Activated naive CD8-positive, alpha-beta T cell treated with anti-CD3 and anti-CD28 coated beads, Interleukin-2, amount 10 ng/mL, durations not matched to agents 7 days and 5 days (primary cell): ENCODE measurements around the gene PPM1L. TPM values are rescaled to one million over a fixed set of nuclear protein-coding genes. Genes with fewer than 3 reads are reported as not detected.

Source experiments
- ATAC-seq: fragments of 150-1000 bp; cut with Tn5 transposase; one replicate; pipeline ENCODE4 v1.10.0; 2021; ENCODE audit warnings: low read depth, moderate library complexity
- POLR2A ChIA-PET: fragments of 350-600 bp; sonication (Branson Sonifier 250); formaldehyde crosslinking; loops from one replicate; lab custom pipeline; 2021; ENCODE audit warnings: antibody characterized with exemption; lab: Charles Lee
- DNase-seq: peaks from one replicate; pipeline ENCODE4 v3.0.0; 2021
- H3K27ac Mint-ChIP-seq: one replicate; pipeline ENCODE4 v1.8.0; 2022; ENCODE audit warnings: mild to moderate bottlenecking, mixed read lengths
- H3K27me3 Mint-ChIP-seq: one replicate; pipeline ENCODE4 v1.8.0; 2022; ENCODE audit warnings: mild to moderate bottlenecking, moderate library complexity, mixed read lengths
- H3K36me3 Mint-ChIP-seq: one replicate; pipeline ENCODE4 v1.8.0; 2021; ENCODE audit warnings: mild to moderate bottlenecking, mixed read lengths
- H3K4me1 Mint-ChIP-seq: one replicate; pipeline ENCODE4 v1.8.0; 2021; ENCODE audit warnings: mixed read lengths
- H3K4me3 Mint-ChIP-seq: one replicate; pipeline ENCODE4 v1.8.0; 2022; ENCODE audit warnings: mild to moderate bottlenecking, moderate library complexity, mixed read lengths
- H3K9me3 Mint-ChIP-seq: one replicate; pipeline ENCODE4 v1.8.0; 2021; ENCODE audit warnings: mixed read lengths
- total RNA-seq, 2 experiments: library from RNA; stranded (reverse); gene quantifications; one replicate each; pipeline ENCODE4 v1.2.3, GENCODE V29; 2021

PPM1L gene
- total RNA-seq, 2 experiments from 2014 or later, result 3.8 to 4.6 TPM

GRCh38 chr3:160857476-160858119, 101.6 kb downstream of the PPM1L start:
- no peak for DNase-seq
- ATAC-seq, result no peak
- Mint-ChIP-seq H3K9me3 (peaks cover 3% of the 10 kb centered on the region), H3K4me3 (no peak overlapping the region), H3K27ac (no peak overlapping the region), H3K27me3 (peaks cover 3% of the 10 kb centered on the region), H3K36me3 (no peaks in the 10 kb centered on the region), H3K4me1 (no peaks in the 10 kb centered on the region)
- POLR2A ChIA-PET, result no interaction called here

- no peak for DNase-seq
- Mint-ChIP-seq H3K27me3 (peaks cover 3% of the 10 kb centered on the region), H3K4me3 (no peak overlapping the region), H3K9me3 (no peaks in the 10 kb centered on the region), H3K27ac (no peak overlapping the region), H3K36me3 (no peaks in the 10 kb centered on the region), H3K4me1 (no peaks in the 10 kb centered on the region)
- POLR2A ChIA-PET, result no interaction called here
- no peak for ATAC-seq
These were observed 104.3 kb downstream of the PPM1L start for GRCh38 chr3:160860346-160860745.

- Mint-ChIP-seq H3K9me3 (no peaks in the 10 kb centered on the region), H3K36me3 (no peaks in the 10 kb centered on the region), H3K4me1 (no peaks in the 10 kb centered on the region), H3K27me3 (peaks cover 10% of the 10 kb centered on the region), H3K4me3 (no peak overlapping the region), H3K27ac (no peak overlapping the region)
- POLR2A ChIA-PET, result no interaction called here
- ATAC-seq (no peak), DNase-seq (no peak)
These were observed 113.8 kb downstream of the PPM1L start for GRCh38 chr3:160869825-160870224.

- no peak for DNase-seq
- no peak for ATAC-seq
- H3K27me3 Mint-ChIP-seq, result peaks cover 10% of the 10 kb centered on the region
- no peaks in the 10 kb centered on the region for H3K4me1 Mint-ChIP-seq
- POLR2A ChIA-PET, result no interaction called here
- no peaks in the 10 kb centered on the region for H3K9me3 Mint-ChIP-seq
- H3K36me3 Mint-ChIP-seq, result no peaks in the 10 kb centered on the region
- no peak overlapping the region for H3K4me3 Mint-ChIP-seq
- H3K27ac Mint-ChIP-seq, result no peak overlapping the region
These were observed 114.3 kb downstream of the PPM1L start for GRCh38 chr3:160870327-160870726.

GRCh38 chr3:160874736-160875135, 118.7 kb downstream of the PPM1L start:
- no peaks in the 10 kb centered on the region for H3K4me1 Mint-ChIP-seq
- H3K27ac Mint-ChIP-seq, result no peak overlapping the region
- H3K27me3 Mint-ChIP-seq, result peaks cover 6% of the 10 kb centered on the region
- POLR2A ChIA-PET, result no interaction called here
- DNase-seq (no peak), ATAC-seq (no peak)
- H3K4me3 Mint-ChIP-seq, result no peak overlapping the region
- H3K36me3 Mint-ChIP-seq, result no peaks in the 10 kb centered on the region
- peaks cover 5% of the 10 kb centered on the region for H3K9me3 Mint-ChIP-seq

GRCh38 chr3:160876643-160877042, 120.6 kb downstream of the PPM1L start:
- no peak for ATAC-seq
- Mint-ChIP-seq H3K27me3 (peaks cover 3% of the 10 kb centered on the region), H3K27ac (no peak overlapping the region), H3K36me3 (no peaks in the 10 kb centered on the region), H3K9me3 (peaks cover 5% of the 10 kb centered on the region), H3K4me1 (no peaks in the 10 kb centered on the region), H3K4me3 (no peak overlapping the region)
- POLR2A ChIA-PET, result no interaction called here
- no peak for DNase-seq

GRCh38 chr3:160879859-160880258, 123.8 kb downstream of the PPM1L start:
- Mint-ChIP-seq H3K27me3 (no peaks in the 10 kb centered on the region), H3K36me3 (no peaks in the 10 kb centered on the region), H3K4me3 (no peak overlapping the region), H3K9me3 (peaks cover 7% of the 10 kb centered on the region), H3K27ac (no peak overlapping the region), H3K4me1 (no peaks in the 10 kb centered on the region)
- DNase-seq (no peak), ATAC-seq (no peak)
- POLR2A ChIA-PET, result no interaction called here

GRCh38 chr3:160883373-160883772, 127.3 kb downstream of the PPM1L start:
- ATAC-seq, result no peak
- POLR2A ChIA-PET, result no interaction called here

GRCh38 chr3:160885791-160886286, 129.8 kb downstream of the PPM1L start:
- no peak for ATAC-seq

More at GRCh38 chr3:160883373-160883772, 127.3 kb downstream of the PPM1L start:
- no peak overlapping the region for H3K27ac Mint-ChIP-seq
- H3K36me3 Mint-ChIP-seq, result no peaks in the 10 kb centered on the region
- H3K27me3 Mint-ChIP-seq, result no peaks in the 10 kb centered on the region
- no peaks in the 10 kb centered on the region for H3K4me1 Mint-ChIP-seq
- no peak for DNase-seq
- no peak overlapping the region for H3K4me3 Mint-ChIP-seq
- H3K9me3 Mint-ChIP-seq, result peaks cover 16% of the 10 kb centered on the region

GRCh38 chr3:160886421-160886820, 130.4 kb downstream of the PPM1L start:
- Mint-ChIP-seq H3K4me3 (no peak overlapping the region), H3K27me3 (no peaks in the 10 kb centered on the region), H3K36me3 (no peaks in the 10 kb centered on the region), H3K9me3 (peaks cover 19% of the 10 kb centered on the region), H3K4me1 (no peaks in the 10 kb centered on the region), H3K27ac (no peak overlapping the region)
- ATAC-seq (no peak), DNase-seq (no peak)
- POLR2A ChIA-PET, result no interaction called here

More at GRCh38 chr3:160885791-160886286, 129.8 kb downstream of the PPM1L start:
- peaks cover 19% of the 10 kb centered on the region for H3K9me3 Mint-ChIP-seq
- no peaks in the 10 kb centered on the region for H3K27me3 Mint-ChIP-seq
- H3K4me3 Mint-ChIP-seq, result no peak overlapping the region
- H3K36me3 Mint-ChIP-seq, result no peaks in the 10 kb centered on the region
- no peaks in the 10 kb centered on the region for H3K4me1 Mint-ChIP-seq
- no peak for DNase-seq
- no peak overlapping the region for H3K27ac Mint-ChIP-seq
- POLR2A ChIA-PET, result no interaction called here

GRCh38 chr3:160893207-160893606, 137.2 kb downstream of the PPM1L start:
- POLR2A ChIA-PET, result no interaction called here
- Mint-ChIP-seq H3K4me1 (no peaks in the 10 kb centered on the region), H3K36me3 (no peaks in the 10 kb centered on the region), H3K27me3 (peaks cover 4% of the 10 kb centered on the region), H3K4me3 (no peak overlapping the region), H3K27ac (no peak overlapping the region), H3K9me3 (peaks cover 6% of the 10 kb centered on the region)
- DNase-seq (no peak), ATAC-seq (no peak)

- no peaks in the 10 kb centered on the region for H3K36me3 Mint-ChIP-seq
- POLR2A ChIA-PET, result no interaction called here
- H3K4me3 Mint-ChIP-seq, result no peak overlapping the region
- no peaks in the 10 kb centered on the region for H3K4me1 Mint-ChIP-seq
- H3K9me3 Mint-ChIP-seq, result no peaks in the 10 kb centered on the region
- no peak overlapping the region for H3K27ac Mint-ChIP-seq
- peaks cover 2% of the 10 kb centered on the region for H3K27me3 Mint-ChIP-seq
- no peak for ATAC-seq
- DNase-seq, result no peak
These were observed 148.7 kb downstream of the PPM1L start for GRCh38 chr3:160904691-160905090.

GRCh38 chr3:160906646-160907045, 150.6 kb downstream of the PPM1L start:
- no peak for ATAC-seq

GRCh38 chr3:160909917-160910316, 153.9 kb downstream of the PPM1L start:
- DNase-seq (no peak), ATAC-seq (no peak)
- Mint-ChIP-seq H3K4me1 (no peaks in the 10 kb centered on the region), H3K4me3 (no peak overlapping the region), H3K27ac (no peak overlapping the region), H3K36me3 (no peaks in the 10 kb centered on the region), H3K9me3 (no peaks in the 10 kb centered on the region), H3K27me3 (peaks cover 13% of the 10 kb centered on the region)
- POLR2A ChIA-PET, result no interaction called here

More at GRCh38 chr3:160906646-160907045, 150.6 kb downstream of the PPM1L start:
- no peaks in the 10 kb centered on the region for H3K36me3 Mint-ChIP-seq
- H3K27ac Mint-ChIP-seq, result no peak overlapping the region
- no peak overlapping the region for H3K4me3 Mint-ChIP-seq
- POLR2A ChIA-PET, result no interaction called here
- H3K27me3 Mint-ChIP-seq, result peaks cover 5% of the 10 kb centered on the region
- H3K4me1 Mint-ChIP-seq, result no peaks in the 10 kb centered on the region
- H3K9me3 Mint-ChIP-seq, result no peaks in the 10 kb centered on the region
- DNase-seq, result no peak
